Measurements from ENCODE around the gene FABP1. TPM values are rescaled to one million over a fixed set of nuclear protein-coding genes. Genes with fewer than 3 reads are reported as not detected.

The FABP1 gene
- total and polyA plus RNA-seq, 2 of the 8 experiments (the other 6 are each of a cell fraction or from before 2014, with no cell fraction given), result 0.09 TPM; not detected in 1

DNA sequence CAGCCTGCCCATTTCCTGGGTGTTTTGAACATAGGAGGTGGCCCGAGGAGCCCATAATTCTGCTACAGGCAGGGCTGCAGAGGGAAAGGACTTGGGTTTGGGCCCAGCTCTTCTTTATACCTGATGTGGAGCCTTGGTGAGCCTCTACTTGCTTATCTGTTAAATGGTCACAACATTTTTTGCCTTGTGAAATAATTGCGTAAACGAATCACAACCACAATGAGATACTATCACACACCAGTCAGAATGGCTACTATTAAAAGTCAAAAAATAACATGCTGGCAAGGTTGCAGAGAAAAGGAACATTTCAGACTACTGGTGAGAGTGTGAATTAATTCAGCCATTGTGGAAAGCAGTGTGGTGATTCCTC is 4.1 kb upstream of the FABP1 start:
- no peaks in the 10 kb centered on the region for H3K27me3 ChIP-seq (replicated peaks in 1 of 4; ENCODE audit: control insufficient read depth in 3 of 4, extremely low read depth in 1 of 4, insufficient read depth in 3 of 4, low read length in 3 of 4)
- ChIA-PET CTCF (ENCODE audit: partially characterized antibody) (interaction anchor here (2.3 kb wide), 1 partner anchor 71 kb away, joined by 12 read pairs; no protein-coding TSS in a partner anchor), POLR2A (ENCODE audit: partially characterized antibody) (no interaction called here)
- TF ChIP-seq RBBP5 (IDR thresholded peaks at IDR 0.05; ENCODE audit: borderline replicate concordance, low read depth, low read length) (no peak), EZH2 (IDR thresholded peaks at IDR 0.05; ENCODE audit: low read depth, low read length, severe bottlenecking) (no peak), CHD1 (IDR thresholded peaks at IDR 0.05; ENCODE audit: low read depth, low read length) (no peak), CBX5 (IDR thresholded peaks at IDR 0.05; ENCODE audit: low read depth, low read length) (no peak), CREB1 (IDR thresholded peaks at IDR 0.05) (no peak), POU5F1 (IDR thresholded peaks at IDR 0.05; ENCODE audit: low read depth, low read length) (no peak), RAD21 (IDR thresholded peaks at IDR 0.05 in 1 of 2, conservative IDR thresholded peaks at IDR 0.05 in 1 of 2; ENCODE audit: low read depth in 2 of 2, low read length in 2 of 2) (no peak), NRF1 (IDR thresholded peaks at IDR 0.05; ENCODE audit: low read depth, low read length) (no peak), TAF7 (optimal IDR thresholded peaks at IDR 0.05; ENCODE audit: borderline replicate concordance, low read depth, low read length) (no peak), GTF2F1 (IDR thresholded peaks at IDR 0.05; ENCODE audit: borderline replicate concordance, low read depth, low read length) (no peak)
- TF ChIP-seq, protein P1, sequence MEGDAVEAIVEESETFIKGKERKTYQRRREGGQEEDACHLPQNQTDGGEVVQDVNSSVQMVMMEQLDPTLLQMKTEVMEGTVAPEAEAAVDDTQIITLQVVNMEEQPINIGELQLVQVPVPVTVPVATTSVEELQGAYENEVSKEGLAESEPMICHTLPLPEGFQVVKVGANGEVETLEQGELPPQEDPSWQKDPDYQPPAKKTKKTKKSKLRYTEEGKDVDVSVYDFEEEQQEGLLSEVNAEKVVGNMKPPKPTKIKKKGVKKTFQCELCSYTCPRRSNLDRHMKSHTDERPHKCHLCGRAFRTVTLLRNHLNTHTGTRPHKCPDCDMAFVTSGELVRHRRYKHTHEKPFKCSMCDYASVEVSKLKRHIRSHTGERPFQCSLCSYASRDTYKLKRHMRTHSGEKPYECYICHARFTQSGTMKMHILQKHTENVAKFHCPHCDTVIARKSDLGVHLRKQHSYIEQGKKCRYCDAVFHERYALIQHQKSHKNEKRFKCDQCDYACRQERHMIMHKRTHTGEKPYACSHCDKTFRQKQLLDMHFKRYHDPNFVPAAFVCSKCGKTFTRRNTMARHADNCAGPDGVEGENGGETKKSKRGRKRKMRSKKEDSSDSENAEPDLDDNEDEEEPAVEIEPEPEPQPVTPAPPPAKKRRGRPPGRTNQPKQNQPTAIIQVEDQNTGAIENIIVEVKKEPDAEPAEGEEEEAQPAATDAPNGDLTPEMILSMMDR (IDR thresholded peaks at IDR 0.05; ENCODE audit: control extremely low read depth in 1 of 3, insufficient read depth in 1 of 3, low read depth in 1 of 3, low read length in 3 of 3), result no peak

More for the DNA sequence above, 4.1 kb upstream of the FABP1 start:
- no peak overlapping the region for H2BK20ac ChIP-seq (ENCODE audit: low read length)
- no peak overlapping the region for H2AK5ac ChIP-seq (ENCODE audit: low read depth, low read length)
- no peak overlapping the region for H2BK5ac ChIP-seq (ENCODE audit: low read depth, low read length)
- WGBS, 2 experiments (ENCODE audit: extremely low coverage in 1 of 2, insufficient coverage in 1 of 2, insufficient read length in 1 of 2, insufficient replicate concordance in 2 of 2, low coverage in 1 of 2, low lambda C conversion rate in 2 of 2, missing lambda C conversion rate in 1 of 2), result 88% methylated on average over 3 of the region's 3 CpGs; no CpG with 5 or more reads in 1 of the 2 experiments
- no peaks in the 10 kb centered on the region for H4K20me1 ChIP-seq (replicated peaks in 1 of 2; ENCODE audit: control insufficient read depth in 1 of 2, insufficient read depth in 2 of 2, low read length in 2 of 2)
- no peak overlapping the region for H2BK15ac ChIP-seq (ENCODE audit: low read length)
- H4K8ac ChIP-seq (ENCODE audit: extremely low read depth, insufficient read depth, low read length), result no peak overlapping the region
- H3K9ac ChIP-seq (replicated peaks in 1 of 4; ENCODE audit: extremely low read depth in 1 of 4, low read depth in 3 of 4, low read length in 3 of 4), result no peak overlapping the region
- no peak overlapping the region for H4K91ac ChIP-seq (replicated peaks; ENCODE audit: insufficient read length, low read length)
- no peak overlapping the region for H3K4ac ChIP-seq (replicated peaks; ENCODE audit: insufficient read length, low read depth, low read length)
- no peak overlapping the region for H2BK120ac ChIP-seq (replicated peaks; ENCODE audit: low read depth, low read length)
- no peaks in the 10 kb centered on the region for H3K9me3 ChIP-seq (ENCODE audit: insufficient read depth in 2 of 2, low read depth in 1 of 2, low read length in 1 of 2)
- no peak overlapping the region for H3K27ac ChIP-seq (ENCODE audit: low read depth, low read length)
- H2BK12ac ChIP-seq (ENCODE audit: low read depth, low read length), result no peak overlapping the region
- H3K4me2 ChIP-seq (ENCODE audit: insufficient read depth in 1 of 2, low read depth in 2 of 2, low read length in 2 of 2), result no peak overlapping the region
- no peaks in the 10 kb centered on the region for H3K79me2 ChIP-seq (ENCODE audit: control insufficient read depth in 1 of 2, insufficient read depth in 2 of 2, low read length in 2 of 2)
- H3K18ac ChIP-seq (ENCODE audit: extremely low read depth, low read length), result no peak overlapping the region
- no peak for DNase-seq (ENCODE audit: low read depth in 1 of 2, low spot score in 2 of 2)
- H3K23ac ChIP-seq (ENCODE audit: insufficient read length), result no peak overlapping the region
- H4K5ac ChIP-seq (ENCODE audit: insufficient read length, low read depth, low read length), result no peak overlapping the region
- H3K23me2 ChIP-seq (ENCODE audit: low read depth, low read length), result no peaks in the 10 kb centered on the region; the same call in 1 of the 2 replicates
- FAIRE-seq, result no peak
- no peaks in the 10 kb centered on the region; the same call in 1 of the 2 replicates for H3K79me1 ChIP-seq (ENCODE audit: low read depth, low read length)
- H3K56ac ChIP-seq (replicated peaks; ENCODE audit: insufficient read length, low read depth, low read length), result no peak overlapping the region
- no peak overlapping the region for H3K14ac ChIP-seq (ENCODE audit: insufficient read length)
- H3K36me3 ChIP-seq (ENCODE audit: control insufficient read depth in 2 of 4, insufficient read depth in 4 of 4, low read length in 3 of 4), result no peaks in the 10 kb centered on the region
- no peak overlapping the region for H2AFZ ChIP-seq (ENCODE audit: low read length)
- H3K4me1 ChIP-seq (replicated peaks in 1 of 4; ENCODE audit: control insufficient read depth in 3 of 4, insufficient read depth in 4 of 4, low read length in 3 of 4), result no peaks in the 10 kb centered on the region
- no peak overlapping the region for H3K4me3 ChIP-seq (ENCODE audit: extremely low read depth in 1 of 4, insufficient read depth in 2 of 4, low read depth in 3 of 4, low read length in 4 of 4)

Data from H1 (cell line).